Skeletal muscle satellite cell (primary cell): ENCODE results near the gene IKZF3. TPM values are rescaled to one million over a fixed set of nuclear protein-coding genes. Genes with fewer than 3 reads are reported as not detected.
"Not testable (repeated sequence)": the region's sequence is repeated elsewhere in the genome, so short reads cannot be mapped to it uniquely, and the experiment has no call there.

Source experiments
- H3K27me3 ChIP-seq: 2 replicates; pipeline ENCODE4 v1.7.0; 2013; ENCODE audit warnings: low read length; ENCODE audit not compliant: control insufficient read depth, insufficient read depth
- H3K36me3 ChIP-seq: 2 replicates; pipeline ENCODE4 v1.7.0; 2013; ENCODE audit warnings: mild to moderate bottlenecking, control low read depth, low read length; ENCODE audit not compliant: insufficient read depth
- H3K4me1 ChIP-seq: 2 replicates; pipeline ENCODE4 v1.7.0; 2013; ENCODE audit warnings: low read length; ENCODE audit not compliant: control insufficient read depth, insufficient read depth
- H3K4me2 ChIP-seq: 2 replicates; pipeline ENCODE4 v1.7.0; 2013; ENCODE audit warnings: mild to moderate bottlenecking, low read length
- H3K4me3 ChIP-seq: 2 replicates; pipeline ENCODE4 v1.7.0; 2013; ENCODE audit warnings: low read length
- H3K9ac ChIP-seq: 2 replicates; pipeline ENCODE4 v1.7.0; 2013; ENCODE audit warnings: mild to moderate bottlenecking, low read depth, low read length, moderate library complexity
- H3K9me3 ChIP-seq: replicated peaks from 2 replicates; pipeline ENCODE4 v1.7.0; 2013; ENCODE audit warnings: mild to moderate bottlenecking, control low read depth, low read length
- small RNA-seq: library from RNA; depleted of rRNA; stranded (forward); fragments of <200 nt; gene quantifications from one replicate; pipeline ENCODE3, GENCODE V24; 2012

The IKZF3 gene

DNA sequence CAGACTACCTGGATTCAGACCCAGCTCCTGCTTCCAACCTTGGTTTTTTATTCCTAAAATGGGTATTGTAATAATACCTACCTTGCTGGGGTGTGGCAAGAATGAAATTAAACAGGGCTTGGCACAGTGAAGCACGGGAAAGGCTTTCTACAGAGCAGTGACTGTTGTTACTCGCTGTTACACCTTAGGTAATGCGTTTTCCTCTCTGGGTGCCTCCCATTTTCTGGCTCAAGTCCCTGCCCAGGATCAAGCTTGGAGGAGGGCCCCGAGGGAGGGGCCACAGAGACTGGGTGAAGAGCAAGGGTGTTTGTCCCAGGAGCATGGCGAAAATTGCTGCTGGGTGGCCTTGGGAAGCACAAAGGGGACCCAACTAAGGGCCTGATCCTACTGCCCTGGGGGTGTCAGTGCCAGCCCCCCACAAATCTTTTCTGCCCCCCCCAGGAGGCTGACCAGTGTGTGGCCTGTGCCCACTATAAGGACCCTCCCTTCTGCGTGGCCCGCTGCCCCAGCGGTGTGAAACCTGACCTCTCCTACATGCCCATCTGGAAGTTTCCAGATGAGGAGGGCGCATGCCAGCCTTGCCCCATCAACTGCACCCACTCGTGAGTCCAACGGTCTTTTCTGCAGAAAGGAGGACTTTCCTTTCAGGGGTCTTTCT is 147.1 kb downstream of the IKZF3 start:
- H3K4me2 ChIP-seq, result no peak overlapping the region
- H3K9me3 ChIP-seq, result no peaks in the 10 kb centered on the region
- H3K36me3 ChIP-seq, result peaks cover 45% of the 10 kb centered on the region
- no peaks in the 10 kb centered on the region for H3K4me1 ChIP-seq
- no peak overlapping the region for H3K9ac ChIP-seq
- H3K4me3 ChIP-seq, result no peak overlapping the region
- H3K27me3 ChIP-seq, result no peaks in the 10 kb centered on the region

DNA sequence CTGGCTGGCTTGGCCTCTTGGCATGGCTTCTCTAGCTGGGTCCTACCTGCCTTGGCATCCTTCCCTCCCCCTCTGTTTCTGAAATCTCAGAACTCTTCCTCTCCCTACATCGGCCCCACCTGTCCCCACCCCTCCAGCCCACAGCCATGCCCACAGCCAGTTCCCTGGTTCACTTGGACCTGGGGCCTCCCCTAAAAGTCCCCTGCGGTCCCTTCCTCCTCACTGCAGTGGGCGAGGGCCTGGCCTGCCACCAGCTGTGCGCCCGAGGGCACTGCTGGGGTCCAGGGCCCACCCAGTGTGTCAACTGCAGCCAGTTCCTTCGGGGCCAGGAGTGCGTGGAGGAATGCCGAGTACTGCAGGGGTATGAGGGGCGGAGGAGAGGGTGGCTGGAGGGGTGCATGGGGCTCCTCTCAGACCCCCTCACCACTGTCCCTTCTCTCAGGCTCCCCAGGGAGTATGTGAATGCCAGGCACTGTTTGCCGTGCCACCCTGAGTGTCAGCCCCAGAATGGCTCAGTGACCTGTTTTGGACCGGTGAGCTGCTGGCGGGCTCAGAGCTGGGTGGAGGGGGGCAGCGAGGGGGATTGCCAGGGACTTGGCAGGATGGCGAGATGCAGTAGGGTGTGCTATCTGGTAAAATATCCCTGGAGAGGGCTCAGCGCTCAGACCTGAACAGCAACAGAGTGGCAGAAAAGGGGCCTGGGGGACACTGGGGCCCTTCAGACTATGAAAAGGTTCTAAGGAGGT is 147.9 kb downstream of the IKZF3 start:
- H3K36me3 ChIP-seq, result peaks cover 52% of the 10 kb centered on the region
- no peak overlapping the region for H3K4me2 ChIP-seq
- no peaks in the 10 kb centered on the region for H3K27me3 ChIP-seq
- H3K4me3 ChIP-seq, result no peak overlapping the region
- H3K4me1 ChIP-seq, result no peaks in the 10 kb centered on the region
- H3K9ac ChIP-seq, result no peak overlapping the region
- H3K9me3 ChIP-seq, result no peaks in the 10 kb centered on the region

DNA sequence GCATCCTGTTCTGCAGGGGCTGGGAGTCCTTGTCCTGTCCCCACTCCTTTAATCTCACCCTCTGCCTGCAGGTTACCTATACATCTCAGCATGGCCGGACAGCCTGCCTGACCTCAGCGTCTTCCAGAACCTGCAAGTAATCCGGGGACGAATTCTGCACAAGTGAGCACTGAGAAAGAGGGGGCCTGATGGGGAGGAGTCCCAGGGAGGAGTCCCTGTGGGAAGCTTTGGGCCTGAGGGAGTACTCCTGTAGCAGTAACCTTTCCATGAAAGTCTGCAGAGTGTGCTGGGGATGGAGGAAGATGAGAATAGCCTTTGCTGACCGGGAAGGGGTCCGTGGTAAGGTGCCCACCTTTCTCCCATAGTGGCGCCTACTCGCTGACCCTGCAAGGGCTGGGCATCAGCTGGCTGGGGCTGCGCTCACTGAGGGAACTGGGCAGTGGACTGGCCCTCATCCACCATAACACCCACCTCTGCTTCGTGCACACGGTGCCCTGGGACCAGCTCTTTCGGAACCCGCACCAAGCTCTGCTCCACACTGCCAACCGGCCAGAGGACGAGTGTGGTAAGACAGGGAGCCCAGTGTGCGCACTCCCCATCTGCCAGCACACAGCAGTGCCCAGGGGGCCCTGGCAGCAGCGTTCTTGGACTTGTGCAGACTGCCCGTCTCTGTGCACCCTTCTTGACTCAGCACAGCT is 148.6 kb downstream of the IKZF3 start:
- H3K27me3 ChIP-seq, result no peaks in the 10 kb centered on the region
- H3K4me3 ChIP-seq, result no peak overlapping the region
- peaks cover 57% of the 10 kb centered on the region for H3K36me3 ChIP-seq
- H3K4me2 ChIP-seq, result no peak overlapping the region
- H3K9ac ChIP-seq, result no peak overlapping the region
- H3K9me3 ChIP-seq, result no peaks in the 10 kb centered on the region
- H3K4me1 ChIP-seq, result no peaks in the 10 kb centered on the region

DNA sequence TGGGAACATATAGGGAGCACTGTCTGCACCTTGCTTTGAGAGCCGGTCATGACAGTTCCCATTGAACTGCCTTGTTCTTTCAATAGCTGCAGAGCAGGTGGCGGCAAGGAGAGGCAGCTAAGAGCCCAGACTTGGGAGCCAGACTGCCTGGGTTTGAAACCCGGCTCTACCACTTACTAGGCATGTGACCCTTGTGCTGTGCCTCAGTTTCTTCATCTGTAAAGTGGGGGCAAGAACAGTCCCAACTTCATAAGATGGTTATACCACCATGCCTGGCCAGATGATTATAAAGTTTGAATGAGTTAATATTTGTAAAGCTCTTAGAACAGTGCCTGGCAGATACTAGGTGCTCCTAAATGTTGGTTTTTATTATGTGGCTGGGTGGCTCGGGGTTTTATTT is 149.9 kb downstream of the IKZF3 start:
- Histone ChIP-seq H3K4me3 (no peak overlapping the region), H3K9me3 (no peaks in the 10 kb centered on the region), H3K9ac (no peak overlapping the region), H3K36me3 (peaks cover 58% of the 10 kb centered on the region), H3K4me1 (no peaks in the 10 kb centered on the region), H3K4me2 (no peak overlapping the region), H3K27me3 (no peaks in the 10 kb centered on the region)

DNA sequence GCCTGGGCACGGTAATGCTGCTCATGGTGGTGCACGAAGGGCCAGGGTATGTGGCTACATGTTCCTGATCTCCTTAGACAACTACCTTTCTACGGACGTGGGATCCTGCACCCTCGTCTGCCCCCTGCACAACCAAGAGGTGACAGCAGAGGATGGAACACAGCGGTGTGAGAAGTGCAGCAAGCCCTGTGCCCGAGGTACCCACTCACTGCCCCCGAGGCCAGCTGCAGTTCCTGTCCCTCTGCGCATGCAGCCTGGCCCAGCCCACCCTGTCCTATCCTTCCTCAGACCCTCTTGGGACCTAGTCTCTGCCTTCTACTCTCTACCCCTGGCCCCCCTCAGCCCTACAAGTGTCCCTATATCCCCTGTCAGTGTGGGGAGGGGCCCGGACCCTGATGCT is 152.3 kb downstream of the IKZF3 start:
- H3K4me2 ChIP-seq, result no peak overlapping the region
- no peaks in the 10 kb centered on the region for H3K27me3 ChIP-seq
- H3K9me3 ChIP-seq, result no peaks in the 10 kb centered on the region
- no peak overlapping the region for H3K9ac ChIP-seq
- H3K4me3 ChIP-seq, result no peak overlapping the region
- H3K36me3 ChIP-seq, result peaks cover 57% of the 10 kb centered on the region
- no peaks in the 10 kb centered on the region for H3K4me1 ChIP-seq

DNA sequence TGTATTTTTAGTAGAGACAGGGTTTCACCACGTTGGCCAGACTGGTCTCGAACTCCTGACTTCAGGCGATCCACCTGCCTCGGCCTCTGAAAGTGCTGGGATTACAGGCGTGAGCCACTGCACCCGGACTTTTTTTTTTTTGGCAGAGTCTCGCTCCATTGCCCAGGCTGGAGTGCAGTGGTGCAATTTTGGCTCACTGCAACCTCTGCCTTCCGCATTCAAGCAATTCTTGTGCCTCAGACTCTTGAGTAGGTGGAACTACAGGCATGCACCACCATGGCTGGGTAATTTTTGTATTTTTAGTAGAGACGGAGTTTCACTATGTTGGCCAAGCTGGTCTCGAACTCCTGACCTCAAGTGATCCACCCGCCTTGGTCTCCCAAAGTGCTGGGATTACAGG is 153.0 kb downstream of the IKZF3 start:
- H3K27me3 ChIP-seq, H3K4me3 ChIP-seq, H3K4me1 ChIP-seq, H3K9ac ChIP-seq, H3K4me2 ChIP-seq, H3K9me3 ChIP-seq: not testable (repeated sequence)
- peaks cover 54% of the 10 kb centered on the region for H3K36me3 ChIP-seq

DNA sequence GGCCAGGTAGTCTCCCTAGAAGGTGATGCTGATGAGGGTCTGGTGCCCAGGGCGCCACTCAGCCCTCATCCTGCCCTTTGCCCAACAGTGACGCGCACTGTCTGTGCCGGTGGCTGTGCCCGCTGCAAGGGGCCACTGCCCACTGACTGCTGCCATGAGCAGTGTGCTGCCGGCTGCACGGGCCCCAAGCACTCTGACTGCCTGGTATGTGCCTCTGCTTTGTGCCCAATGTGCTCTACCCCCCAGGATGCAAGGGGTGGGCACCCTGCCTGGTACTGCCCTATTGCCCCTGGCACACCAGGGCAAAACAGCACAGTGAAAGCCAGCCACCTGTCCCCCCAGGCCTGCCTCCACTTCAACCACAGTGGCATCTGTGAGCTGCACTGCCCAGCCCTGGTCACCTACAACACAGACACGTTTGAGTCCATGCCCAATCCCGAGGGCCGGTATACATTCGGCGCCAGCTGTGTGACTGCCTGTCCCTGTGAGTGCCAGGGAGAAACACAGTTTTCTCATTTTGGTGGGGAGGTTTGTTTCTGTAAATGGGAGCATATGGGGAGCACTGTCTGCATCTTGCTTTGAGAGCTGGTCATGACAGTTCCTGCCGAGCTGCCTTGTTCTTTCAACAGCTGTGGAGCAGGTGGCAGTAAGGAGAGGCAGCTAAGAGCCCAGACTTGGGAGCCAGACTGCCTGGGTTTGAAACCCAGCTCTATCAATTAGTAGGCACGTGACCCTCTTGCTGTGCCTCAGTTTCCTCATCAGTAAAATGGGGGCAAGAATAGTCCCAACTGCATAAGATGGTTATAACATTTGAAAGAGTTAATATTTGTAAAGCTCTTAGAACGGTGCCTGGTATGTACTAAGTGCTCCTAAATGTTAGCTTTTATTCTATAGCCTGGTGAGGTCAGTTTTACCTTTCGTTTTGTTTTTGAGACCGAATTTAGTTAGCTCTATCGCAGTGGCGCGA is 153.8 kb downstream of the IKZF3 start:
- Histone ChIP-seq H3K4me1 (peaks cover 12% of the 10 kb centered on the region), H3K27me3 (no peaks in the 10 kb centered on the region), H3K4me3 (no peak overlapping the region), H3K4me2 (no peak overlapping the region), H3K36me3 (peaks cover 48% of the 10 kb centered on the region), H3K9me3 (no peaks in the 10 kb centered on the region), H3K9ac (no peak overlapping the region)

DNA sequence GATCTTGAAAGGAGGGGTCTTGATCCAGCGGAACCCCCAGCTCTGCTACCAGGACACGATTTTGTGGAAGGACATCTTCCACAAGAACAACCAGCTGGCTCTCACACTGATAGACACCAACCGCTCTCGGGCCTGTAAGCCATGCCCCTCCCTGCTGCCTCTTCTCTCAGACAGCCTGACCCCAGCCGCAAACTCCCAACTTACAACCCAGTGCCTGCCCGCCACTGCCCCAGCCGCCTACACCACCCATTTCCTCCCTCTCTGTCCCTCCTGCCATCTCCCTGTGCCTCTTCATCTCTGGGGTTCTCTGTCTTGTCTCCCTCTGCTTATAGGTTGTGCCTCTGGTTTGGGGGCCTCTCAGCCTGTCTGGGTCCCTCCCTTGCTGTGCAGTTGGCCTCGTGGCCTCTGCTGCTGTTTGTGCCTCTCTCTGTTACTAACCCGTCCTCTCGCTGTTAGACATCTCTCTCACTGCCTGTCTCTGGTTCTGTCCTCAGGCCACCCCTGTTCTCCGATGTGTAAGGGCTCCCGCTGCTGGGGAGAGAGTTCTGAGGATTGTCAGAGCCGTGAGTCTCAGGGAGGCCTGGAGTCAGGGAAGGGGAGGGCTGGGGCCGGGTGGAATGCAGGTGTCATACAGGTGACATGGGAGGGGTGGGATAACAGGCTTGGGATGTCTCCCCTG is 154.7 kb downstream of the IKZF3 start:
- Histone ChIP-seq H3K9me3 (no peaks in the 10 kb centered on the region), H3K4me1 (peaks cover 14% of the 10 kb centered on the region), H3K9ac (no peak overlapping the region), H3K4me2 (no peak overlapping the region), H3K36me3 (peaks cover 47% of the 10 kb centered on the region), H3K4me3 (no peak overlapping the region), H3K27me3 (no peaks in the 10 kb centered on the region)

Small RNA genes within 50 kb of the gene (small RNA-seq; reads per million reads assigned to genes)
- gene AC090844.1 (not detected), gene MIR4728 (not detected)
